ENCODE measurements around the gene STAU1. TPM values are rescaled to one million over a fixed set of nuclear protein-coding genes. Genes with fewer than 3 reads are reported as not detected.
"Not testable (repeated sequence)": the region's sequence is repeated elsewhere in the genome, so short reads cannot be mapped to it uniquely, and the experiment has no call there.

STAU1 gene
- total RNA-seq, 1 experiment from 2014 or later, result 135 TPM

- no peaks in the 10 kb centered on the region for H3K27me3 ChIP-seq
Measured at GRCh38 chr20:49103019-49103418, 85.1 kb downstream of the STAU1 start.

GRCh38 chr20:49100972-49101371 is 87.2 kb downstream of the STAU1 start:
- Histone ChIP-seq H3K36me3 (peaks cover 99% of the 10 kb centered on the region), H3K9me3 (replicated peaks) (no peaks in the 10 kb centered on the region), H3K27ac (no peak overlapping the region), H3K27me3 (no peaks in the 10 kb centered on the region), H3K4me1 (no peaks in the 10 kb centered on the region; the same call in 1 of the 2 replicates), H3K4me3 (no peak overlapping the region)
- no peak for DNase-seq

More at GRCh38 chr20:49103019-49103418, 85.1 kb downstream of the STAU1 start:
- Histone ChIP-seq H3K4me1 (no peaks in the 10 kb centered on the region; the same call in 1 of the 2 replicates), H3K9me3 (replicated peaks) (no peaks in the 10 kb centered on the region), H3K36me3 (peaks cover 80% of the 10 kb centered on the region), H3K27ac (no peak overlapping the region), H3K4me3 (no peak overlapping the region)
- no peak for DNase-seq

- not testable (repeated sequence) for H3K27me3 ChIP-seq; H3K4me1 ChIP-seq; H3K27ac ChIP-seq; DNase-seq; H3K4me3 ChIP-seq; H3K9me3 ChIP-seq (replicated peaks)
- H3K36me3 ChIP-seq, result peaks cover 99% of the 10 kb centered on the region
Measured at GRCh38 chr20:49100292-49100691, 87.8 kb downstream of the STAU1 start.

GRCh38 chr20:49099011-49099410 is 89.1 kb downstream of the STAU1 start:
- no peak overlapping the region for H3K4me3 ChIP-seq
- H3K27ac ChIP-seq, result no peak overlapping the region
- H3K4me1 ChIP-seq, result no peaks in the 10 kb centered on the region
- H3K9me3 ChIP-seq (replicated peaks), result no peaks in the 10 kb centered on the region
- no peaks in the 10 kb centered on the region for H3K27me3 ChIP-seq
- H3K36me3 ChIP-seq, result peaks cover 99% of the 10 kb centered on the region
- no peak for DNase-seq

GRCh38 chr20:49098136-49098535 is 90.0 kb downstream of the STAU1 start:
- Histone ChIP-seq H3K36me3 (peaks cover 98% of the 10 kb centered on the region), H3K27ac (no peak overlapping the region), H3K27me3 (no peaks in the 10 kb centered on the region), H3K9me3 (replicated peaks) (no peaks in the 10 kb centered on the region), H3K4me1 (no peaks in the 10 kb centered on the region), H3K4me3 (no peak overlapping the region)
- no peak for DNase-seq

GRCh38 chr20:49097159-49097558 is 91.0 kb downstream of the STAU1 start:
- DNase-seq, result no peak
- Histone ChIP-seq H3K27me3 (no peaks in the 10 kb centered on the region), H3K4me1 (no peaks in the 10 kb centered on the region), H3K9me3 (replicated peaks) (no peaks in the 10 kb centered on the region), H3K27ac (no peak overlapping the region), H3K4me3 (no peak overlapping the region), H3K36me3 (peaks cover 98% of the 10 kb centered on the region)

- Histone ChIP-seq H3K9me3 (replicated peaks) (no peaks in the 10 kb centered on the region), H3K4me1 (no peaks in the 10 kb centered on the region), H3K27me3 (no peaks in the 10 kb centered on the region), H3K4me3 (no peak overlapping the region), H3K36me3 (peaks cover 98% of the 10 kb centered on the region), H3K27ac (no peak overlapping the region)
- DNase-seq, result no peak
Measured at GRCh38 chr20:49096203-49096730, 91.9 kb downstream of the STAU1 start.

- Histone ChIP-seq H3K36me3 (peaks cover 98% of the 10 kb centered on the region), H3K4me3 (no peak overlapping the region), H3K9me3 (replicated peaks) (no peaks in the 10 kb centered on the region)
Measured at GRCh38 chr20:49091762-49092161, 96.4 kb downstream of the STAU1 start.

GRCh38 chr20:49091104-49091503 is 97.0 kb downstream of the STAU1 start:
- no peak for DNase-seq
- Histone ChIP-seq H3K36me3 (peaks cover 96% of the 10 kb centered on the region), H3K27me3 (no peaks in the 10 kb centered on the region), H3K4me3 (no peak overlapping the region), H3K4me1 (no peaks in the 10 kb centered on the region), H3K9me3 (replicated peaks) (no peaks in the 10 kb centered on the region), H3K27ac (no peak overlapping the region)

More at GRCh38 chr20:49091762-49092161, 96.4 kb downstream of the STAU1 start:
- no peak for DNase-seq
- Histone ChIP-seq H3K4me1 (no peaks in the 10 kb centered on the region), H3K27ac (no peak overlapping the region), H3K27me3 (no peaks in the 10 kb centered on the region)

GRCh38 chr20:49082295-49082694 is 105.8 kb downstream of the STAU1 start:
- not testable (repeated sequence) for H3K9me3 ChIP-seq (replicated peaks); H3K27ac ChIP-seq; H3K4me3 ChIP-seq; H3K27me3 ChIP-seq; H3K4me1 ChIP-seq; DNase-seq
- peaks cover 95% of the 10 kb centered on the region for H3K36me3 ChIP-seq

GRCh38 chr20:49078310-49078709 is 109.8 kb downstream of the STAU1 start:
- Histone ChIP-seq H3K27me3 (no peaks in the 10 kb centered on the region), H3K36me3 (peaks cover 96% of the 10 kb centered on the region), H3K27ac (no peak overlapping the region), H3K4me3 (no peak overlapping the region), H3K9me3 (replicated peaks) (no peaks in the 10 kb centered on the region), H3K4me1 (no peaks in the 10 kb centered on the region)
- no peak for DNase-seq

GRCh38 chr20:49074521-49074920 is 113.6 kb downstream of the STAU1 start:
- H3K4me3 ChIP-seq, result no peak overlapping the region
- H3K4me1 ChIP-seq, result no peaks in the 10 kb centered on the region
- no peak for DNase-seq
- H3K27me3 ChIP-seq, result no peaks in the 10 kb centered on the region
- no peaks in the 10 kb centered on the region for H3K9me3 ChIP-seq (replicated peaks)
- H3K36me3 ChIP-seq, result peaks cover 95% of the 10 kb centered on the region
- H3K27ac ChIP-seq, result no peak overlapping the region

Other genes with a start within 250 kb of the STAU1 start
- gene CSE1L, start 142.0 kb downstream of the STAU1 start, total RNA-seq (2014; rRNA removed; shearing (Covaris generic)), result 537 and 556 TPM in 2 replicates
- 103 and 114 TPM in 2 replicates for gene DDX27, start 31.1 kb upstream of the STAU1 start, total RNA-seq (2014; rRNA removed; shearing (Covaris generic))
- 23.8 and 25.5 TPM in 2 replicates for gene ZNFX1, start 89.7 kb upstream of the STAU1 start, total RNA-seq (2014; rRNA removed; shearing (Covaris generic))